ENCODE data around the gene NPAS4.

DNA sequence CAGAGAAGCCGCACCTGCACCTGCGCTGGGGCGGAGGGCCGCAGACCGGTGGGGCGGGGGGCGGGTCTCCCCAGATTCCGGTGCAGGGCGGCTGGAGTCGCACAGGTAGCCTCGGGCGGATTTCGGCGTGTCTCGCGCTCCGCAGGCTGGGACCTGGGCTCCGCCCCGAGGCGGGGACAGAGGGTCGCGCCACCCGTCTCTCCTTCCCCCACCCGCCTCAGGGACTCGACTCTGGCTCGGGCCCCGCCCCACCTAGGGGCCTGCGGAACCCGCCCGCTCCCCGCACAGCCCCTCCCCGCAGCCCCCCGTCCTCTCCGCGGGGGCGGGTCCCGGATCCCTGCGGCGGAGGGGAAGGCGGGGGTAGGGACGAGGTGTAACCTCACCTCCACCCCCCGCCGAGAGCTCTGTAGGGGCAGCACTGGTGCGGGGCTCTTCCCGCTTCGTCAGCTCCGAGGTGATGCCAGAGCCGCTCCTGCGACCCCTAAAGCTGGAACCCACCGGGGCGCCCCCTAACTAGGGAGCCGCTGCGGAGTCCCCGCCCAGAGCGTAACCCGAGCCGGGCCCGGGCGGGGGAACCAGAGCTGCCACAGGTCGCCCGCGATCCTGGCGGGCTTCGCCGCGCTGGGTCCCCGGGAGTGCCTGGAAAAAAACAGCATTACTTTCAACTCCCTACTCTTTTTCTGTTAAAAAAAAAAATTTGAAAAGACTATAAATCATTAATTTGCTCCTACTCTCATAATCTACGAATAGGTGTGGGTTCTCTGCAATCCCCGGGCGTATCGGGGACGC, 49.0 kb upstream of the NPAS4 start, which contains the start of gene SLC29A2:
- TF ChIP-seq, protein P1, sequence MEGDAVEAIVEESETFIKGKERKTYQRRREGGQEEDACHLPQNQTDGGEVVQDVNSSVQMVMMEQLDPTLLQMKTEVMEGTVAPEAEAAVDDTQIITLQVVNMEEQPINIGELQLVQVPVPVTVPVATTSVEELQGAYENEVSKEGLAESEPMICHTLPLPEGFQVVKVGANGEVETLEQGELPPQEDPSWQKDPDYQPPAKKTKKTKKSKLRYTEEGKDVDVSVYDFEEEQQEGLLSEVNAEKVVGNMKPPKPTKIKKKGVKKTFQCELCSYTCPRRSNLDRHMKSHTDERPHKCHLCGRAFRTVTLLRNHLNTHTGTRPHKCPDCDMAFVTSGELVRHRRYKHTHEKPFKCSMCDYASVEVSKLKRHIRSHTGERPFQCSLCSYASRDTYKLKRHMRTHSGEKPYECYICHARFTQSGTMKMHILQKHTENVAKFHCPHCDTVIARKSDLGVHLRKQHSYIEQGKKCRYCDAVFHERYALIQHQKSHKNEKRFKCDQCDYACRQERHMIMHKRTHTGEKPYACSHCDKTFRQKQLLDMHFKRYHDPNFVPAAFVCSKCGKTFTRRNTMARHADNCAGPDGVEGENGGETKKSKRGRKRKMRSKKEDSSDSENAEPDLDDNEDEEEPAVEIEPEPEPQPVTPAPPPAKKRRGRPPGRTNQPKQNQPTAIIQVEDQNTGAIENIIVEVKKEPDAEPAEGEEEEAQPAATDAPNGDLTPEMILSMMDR (IDR thresholded peaks at IDR 0.05) = no peak
- TF ChIP-seq POLR2A (IDR thresholded peaks at IDR 0.05) (no peak), POLR2AphosphoS5 (IDR thresholded peaks at IDR 0.05; ENCODE audit: insufficient read depth in 1 of 2, low read depth in 1 of 2) (peak in 1 of 2 donors; percentile 30)

All from vagina (tissue), 2 donors.